ENCODE data around the gene FNDC10. TPM values are rescaled to one million over a fixed set of nuclear protein-coding genes. Genes with fewer than 3 reads are reported as not detected.

Gene FNDC10
- total RNA-seq, 1 experiment from 2014 or later: 15.6 TPM

DNA sequence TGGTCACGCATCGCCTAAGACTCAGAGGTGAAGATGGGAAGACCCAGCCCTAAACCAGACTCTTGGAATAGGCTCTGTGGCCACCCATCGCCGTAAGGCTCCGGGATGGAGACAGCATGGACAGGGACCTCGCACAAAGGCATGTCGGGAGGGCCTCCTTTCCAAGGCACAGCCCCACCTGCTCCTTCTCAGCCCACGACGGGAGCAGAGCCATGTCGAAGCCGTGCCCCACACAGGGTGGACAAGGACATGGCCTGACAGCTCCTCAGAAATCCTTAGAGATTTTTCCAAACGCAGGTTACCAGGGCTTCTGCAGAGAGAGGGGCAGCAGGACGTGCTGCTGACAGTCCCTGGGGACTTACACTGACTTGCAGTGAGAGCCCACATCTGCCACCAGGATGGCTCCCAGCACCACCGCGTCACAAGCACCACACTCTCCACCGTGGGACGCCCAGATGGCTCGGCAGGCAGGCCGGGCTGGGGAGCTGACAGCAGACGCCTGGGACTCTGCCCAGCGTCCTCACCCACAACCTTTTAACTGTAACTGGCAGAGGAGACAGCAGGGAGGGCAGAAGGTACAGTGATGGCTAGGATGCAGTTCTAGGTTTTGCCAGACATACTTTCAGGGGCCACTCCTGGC, 37.3 kb downstream of the FNDC10 start:
- H3K4me3 Mint-ChIP-seq (ENCODE audit: unreplicated experiment): no peak overlapping the region
- CTCF ChIA-PET: no interaction called here
- DNase-seq: no peak
- no peaks in the 10 kb centered on the region for H3K9me3 Mint-ChIP-seq (ENCODE audit: unreplicated experiment)
- Histone ChIP-seq H3K36me3 (ENCODE audit: control insufficient read depth, insufficient read depth, low read length) (no peaks in the 10 kb centered on the region), H3K4me3 (ENCODE audit: low read depth, low read length) (no peak overlapping the region), H3K27me3 (replicated peaks; ENCODE audit: control insufficient read depth, insufficient read depth, low read length) (no peaks in the 10 kb centered on the region), H3K4me1 (no peaks in the 10 kb centered on the region), H3K9me3 (no peaks in the 10 kb centered on the region)
- H3K4me1 Mint-ChIP-seq (ENCODE audit: low read depth, unreplicated experiment): no peaks in the 10 kb centered on the region
- H3K27me3 Mint-ChIP-seq (ENCODE audit: insufficient read depth, unreplicated experiment): no peaks in the 10 kb centered on the region
- H3K36me3 Mint-ChIP-seq (ENCODE audit: insufficient read depth, unreplicated experiment): peaks cover 68% of the 10 kb centered on the region
- POLR2A ChIA-PET: no interaction called here
- intact Hi-C loops (cut with micrococcal nuclease; ENCODE audit: unreplicated experiment): no loop called here
- no TSS peak for BruUV-seq (replicated peaks)
- TF ChIP-seq, protein P1, sequence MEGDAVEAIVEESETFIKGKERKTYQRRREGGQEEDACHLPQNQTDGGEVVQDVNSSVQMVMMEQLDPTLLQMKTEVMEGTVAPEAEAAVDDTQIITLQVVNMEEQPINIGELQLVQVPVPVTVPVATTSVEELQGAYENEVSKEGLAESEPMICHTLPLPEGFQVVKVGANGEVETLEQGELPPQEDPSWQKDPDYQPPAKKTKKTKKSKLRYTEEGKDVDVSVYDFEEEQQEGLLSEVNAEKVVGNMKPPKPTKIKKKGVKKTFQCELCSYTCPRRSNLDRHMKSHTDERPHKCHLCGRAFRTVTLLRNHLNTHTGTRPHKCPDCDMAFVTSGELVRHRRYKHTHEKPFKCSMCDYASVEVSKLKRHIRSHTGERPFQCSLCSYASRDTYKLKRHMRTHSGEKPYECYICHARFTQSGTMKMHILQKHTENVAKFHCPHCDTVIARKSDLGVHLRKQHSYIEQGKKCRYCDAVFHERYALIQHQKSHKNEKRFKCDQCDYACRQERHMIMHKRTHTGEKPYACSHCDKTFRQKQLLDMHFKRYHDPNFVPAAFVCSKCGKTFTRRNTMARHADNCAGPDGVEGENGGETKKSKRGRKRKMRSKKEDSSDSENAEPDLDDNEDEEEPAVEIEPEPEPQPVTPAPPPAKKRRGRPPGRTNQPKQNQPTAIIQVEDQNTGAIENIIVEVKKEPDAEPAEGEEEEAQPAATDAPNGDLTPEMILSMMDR (IDR thresholded peaks at IDR 0.05; ENCODE audit: insufficient read depth in 1 of 2, low read depth in 1 of 2, low read length in 1 of 2, severe bottlenecking in 1 of 2, unreplicated experiment in 1 of 2): no peak
- H3K27ac Mint-ChIP-seq (ENCODE audit: unreplicated experiment): no peak overlapping the region

DNA sequence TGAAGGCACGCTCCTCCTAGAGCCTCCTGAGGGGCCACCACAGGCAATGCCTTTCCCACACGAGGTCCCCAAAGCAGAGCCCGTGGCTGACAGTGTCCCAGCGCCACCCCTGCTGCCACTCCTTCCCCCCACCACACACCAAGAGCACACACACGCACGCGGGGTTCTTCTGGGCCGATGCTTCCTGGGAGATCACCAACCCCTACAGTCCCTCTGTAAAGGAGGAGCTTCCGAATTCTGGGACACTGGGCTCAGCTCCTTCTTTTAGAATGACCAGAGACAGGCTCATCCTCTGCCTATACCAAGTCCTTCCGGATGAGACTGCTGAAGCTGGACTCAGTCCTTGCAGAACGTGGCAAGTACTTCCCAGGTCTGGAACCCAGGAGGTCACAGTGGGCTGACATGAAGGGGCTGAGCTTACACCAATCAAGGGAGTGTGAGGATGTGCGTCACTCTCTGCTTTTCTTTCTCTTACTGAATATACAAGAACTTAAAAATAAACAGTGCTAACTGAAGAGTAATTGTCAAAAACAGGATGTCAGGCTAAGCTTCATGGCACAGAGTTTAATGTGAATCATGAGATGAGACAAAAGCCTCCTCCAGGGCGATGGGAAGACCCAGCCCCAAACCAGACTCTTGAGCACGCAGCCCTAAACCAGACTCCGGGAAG, 38.0 kb downstream of the FNDC10 start:
- Histone ChIP-seq H3K27me3 (replicated peaks; ENCODE audit: control insufficient read depth, insufficient read depth, low read length) (no peaks in the 10 kb centered on the region), H3K9me3 (no peaks in the 10 kb centered on the region), H3K36me3 (ENCODE audit: control insufficient read depth, insufficient read depth, low read length) (no peaks in the 10 kb centered on the region), H3K4me3 (ENCODE audit: low read depth, low read length) (no peak overlapping the region), H3K4me1 (no peaks in the 10 kb centered on the region)
- BruUV-seq (replicated peaks): no TSS peak
- ChIA-PET CTCF (no interaction called here), POLR2A (interaction anchor here (0.6 kb wide), 1 partner anchor 449 kb away, joined by 6 read pairs; no protein-coding TSS in a partner anchor)
- intact Hi-C loops (cut with micrococcal nuclease; ENCODE audit: unreplicated experiment): no loop called here
- TF ChIP-seq, protein P1 (IDR thresholded peaks at IDR 0.05; ENCODE audit: insufficient read depth in 1 of 2, low read depth in 1 of 2, low read length in 1 of 2, severe bottlenecking in 1 of 2, unreplicated experiment in 1 of 2): no peak
- Mint-ChIP-seq H3K27ac (ENCODE audit: unreplicated experiment) (peak overlapping the region; percentile 69), H3K27me3 (ENCODE audit: insufficient read depth, unreplicated experiment) (no peaks in the 10 kb centered on the region), H3K4me1 (ENCODE audit: low read depth, unreplicated experiment) (no peaks in the 10 kb centered on the region), H3K36me3 (ENCODE audit: insufficient read depth, unreplicated experiment) (peaks cover 60% of the 10 kb centered on the region), H3K4me3 (ENCODE audit: unreplicated experiment) (no peak overlapping the region), H3K9me3 (ENCODE audit: unreplicated experiment) (no peaks in the 10 kb centered on the region)
- no peak for DNase-seq

DNA sequence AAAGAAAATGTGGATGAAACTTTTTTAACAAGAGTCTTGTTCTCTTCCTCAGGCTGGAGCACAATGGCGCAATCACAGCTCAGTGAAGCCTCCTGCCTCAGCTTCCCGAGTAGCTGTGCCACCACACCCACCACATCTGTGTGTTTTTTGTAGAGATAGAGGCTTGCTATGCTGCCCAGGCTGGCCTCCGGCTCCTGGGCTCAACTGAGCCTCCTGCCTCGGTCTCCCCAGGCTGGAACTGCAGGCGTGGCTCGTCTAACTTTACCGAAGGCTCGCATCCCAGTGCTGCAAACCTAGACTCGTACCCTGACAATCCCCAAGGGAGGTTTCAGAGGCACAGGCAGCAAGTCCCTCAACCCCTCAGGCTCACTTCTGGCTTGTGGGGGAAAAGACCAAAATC, 39.8 kb downstream of the FNDC10 start:
- no peaks in the 10 kb centered on the region for H3K9me3 ChIP-seq

More for the DNA sequence above, 39.8 kb downstream of the FNDC10 start:
- no peaks in the 10 kb centered on the region for H3K9me3 Mint-ChIP-seq (ENCODE audit: unreplicated experiment)
- intact Hi-C loops (cut with micrococcal nuclease; ENCODE audit: unreplicated experiment): no loop called here
- H3K4me3 Mint-ChIP-seq (ENCODE audit: unreplicated experiment): no peak overlapping the region
- TF ChIP-seq, protein P1 (IDR thresholded peaks at IDR 0.05; ENCODE audit: insufficient read depth in 1 of 2, low read depth in 1 of 2, low read length in 1 of 2, severe bottlenecking in 1 of 2, unreplicated experiment in 1 of 2): no peak
- H3K27me3 Mint-ChIP-seq (ENCODE audit: insufficient read depth, unreplicated experiment): no peaks in the 10 kb centered on the region
- Histone ChIP-seq H3K4me1 (no peaks in the 10 kb centered on the region), H3K36me3 (ENCODE audit: control insufficient read depth, insufficient read depth, low read length) (no peaks in the 10 kb centered on the region), H3K4me3 (ENCODE audit: low read depth, low read length) (no peak overlapping the region), H3K27me3 (replicated peaks; ENCODE audit: control insufficient read depth, insufficient read depth, low read length) (no peaks in the 10 kb centered on the region)
- H3K4me1 Mint-ChIP-seq (ENCODE audit: low read depth, unreplicated experiment): no peaks in the 10 kb centered on the region
- peaks cover 58% of the 10 kb centered on the region for H3K36me3 Mint-ChIP-seq (ENCODE audit: insufficient read depth, unreplicated experiment)
- BruUV-seq (replicated peaks): no TSS peak
- CTCF ChIA-PET: no interaction called here
- POLR2A ChIA-PET: no interaction called here
- DNase-seq: no peak
- no peak overlapping the region for H3K27ac Mint-ChIP-seq (ENCODE audit: unreplicated experiment)

All from Caco-2 (cell line).